Gastrocnemius medialis (tissue), 4 donors: ENCODE data around the gene TBC1D2.

Experiments used
- CTCF ChIP-seq, 5 experiments: fragments of 450-650 bp in 3 of 5; fragments of 200-600 bp in 2 of 5; sonication (generic) in 2 of 5; IDR thresholded peaks in 4 of 5; conservative IDR thresholded peaks in 1 of 5; 1 replicate in 4 of 5; 2 replicates in 1 of 5; pipeline ENCODE4 v1.5.1; 2016 to 2019; ENCODE audit warnings: antibody characterized with exemption in 5 of 5, mild to moderate bottlenecking in 3 of 5, moderate library complexity in 3 of 5
- POLR2A ChIP-seq, 2 donors: fragments of 450-650 bp; IDR thresholded peaks; one replicate each; pipeline ENCODE4 v1.6.1; 2017; ENCODE audit warnings: antibody characterized with exemption in 2 of 2, mild to moderate bottlenecking in 2 of 2, moderate library complexity in 2 of 2

DNA sequence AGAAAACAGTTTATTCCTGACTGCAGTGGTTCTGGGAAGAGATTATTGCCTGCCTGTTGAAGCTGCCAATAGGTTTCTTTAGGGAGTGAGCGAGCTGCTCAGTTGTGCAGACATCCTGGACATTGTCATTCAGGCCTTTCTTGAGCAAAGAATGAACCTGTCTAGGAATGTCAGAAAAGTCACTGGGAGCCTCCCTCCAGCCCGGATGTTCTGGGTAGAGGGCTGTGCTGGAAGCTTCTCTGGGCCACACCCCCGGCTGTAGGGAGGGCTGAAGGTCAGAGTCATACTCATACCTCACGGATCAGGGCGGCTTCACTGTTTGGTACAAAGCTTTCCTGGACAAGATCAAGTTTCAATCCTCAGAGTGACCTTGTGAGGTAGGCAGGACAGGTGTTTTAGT lies 33.4 kb upstream of the TBC1D2 start:
- TF ChIP-seq CTCF (IDR thresholded peaks at IDR 0.05 in 4 of 5, conservative IDR thresholded peaks at IDR 0.05 in 1 of 5) (no peak), POLR2A (IDR thresholded peaks at IDR 0.05) (no peak)
